ENCODE measurements around the gene OTUD5. TPM values are rescaled to one million over a fixed set of nuclear protein-coding genes. Genes with fewer than 3 reads are reported as not detected.
"Not testable (repeated sequence)": the region's sequence is repeated elsewhere in the genome, so short reads cannot be mapped to it uniquely, and the experiment has no call there.

Gene OTUD5
- total RNA-seq, 1 donor from 2014 or later: 29.4 TPM

GRCh38 chrX:48910926-48911411 is 46.4 kb downstream of the OTUD5 start:
- peak; percentile 3 for DNase-seq

GRCh38 chrX:48909703-48910294 is 47.6 kb downstream of the OTUD5 start:
- DNase-seq: no peak

DNA sequence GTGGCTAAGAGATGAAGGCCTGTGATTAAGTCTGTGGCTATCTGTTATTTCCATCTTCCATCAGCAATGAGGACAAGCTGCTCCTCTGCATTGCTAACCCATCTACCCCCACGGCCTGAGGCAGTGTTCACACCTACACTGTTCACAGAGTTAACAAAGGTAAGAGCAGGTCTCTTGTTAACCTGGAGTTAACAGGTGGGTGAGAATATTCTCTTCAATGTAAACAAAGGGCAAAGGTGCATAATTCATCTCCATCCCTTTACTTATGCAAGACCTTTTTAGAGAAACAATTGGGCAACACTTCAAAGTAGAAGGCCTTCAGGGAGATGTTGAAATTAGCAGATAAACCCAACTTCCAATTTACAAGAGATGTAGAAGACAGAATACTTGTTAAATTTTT is 48.8 kb downstream of the OTUD5 start:
- no peak for DNase-seq

DNA sequence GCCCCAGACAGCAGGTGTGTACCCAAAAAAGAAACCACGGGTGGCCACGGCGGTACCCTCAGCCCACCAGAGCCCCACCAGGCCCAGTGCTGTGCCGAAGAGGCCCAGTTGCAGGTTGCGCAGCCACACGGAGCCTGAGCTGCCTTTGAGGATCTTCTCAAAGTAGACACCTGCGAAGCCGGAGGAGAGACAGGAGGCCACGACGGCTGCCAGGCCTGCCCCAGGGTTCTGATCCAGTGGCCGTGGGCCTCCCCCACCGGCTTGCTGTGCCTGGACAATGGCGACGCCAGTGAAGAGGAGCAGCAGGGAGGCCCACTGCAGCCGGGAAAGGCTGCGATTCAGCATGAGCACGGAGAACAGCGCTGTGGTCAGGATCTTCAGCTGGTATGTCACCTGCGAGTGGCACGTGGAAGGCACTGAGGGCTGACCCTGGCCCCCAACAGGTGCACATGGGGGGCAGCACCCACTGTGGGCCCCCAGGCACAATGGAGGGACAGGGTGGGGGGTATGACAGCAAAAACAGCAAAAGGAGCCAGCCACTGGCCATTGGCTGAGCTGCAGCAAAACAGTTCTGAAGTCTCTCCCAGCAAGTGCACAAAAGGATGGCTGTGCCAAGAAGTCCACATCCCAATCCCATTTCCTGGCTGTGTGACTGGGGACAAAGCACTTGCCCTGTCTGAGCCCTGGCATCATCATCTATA is 52.2 kb downstream of the OTUD5 start:
- no peak for DNase-seq

DNA sequence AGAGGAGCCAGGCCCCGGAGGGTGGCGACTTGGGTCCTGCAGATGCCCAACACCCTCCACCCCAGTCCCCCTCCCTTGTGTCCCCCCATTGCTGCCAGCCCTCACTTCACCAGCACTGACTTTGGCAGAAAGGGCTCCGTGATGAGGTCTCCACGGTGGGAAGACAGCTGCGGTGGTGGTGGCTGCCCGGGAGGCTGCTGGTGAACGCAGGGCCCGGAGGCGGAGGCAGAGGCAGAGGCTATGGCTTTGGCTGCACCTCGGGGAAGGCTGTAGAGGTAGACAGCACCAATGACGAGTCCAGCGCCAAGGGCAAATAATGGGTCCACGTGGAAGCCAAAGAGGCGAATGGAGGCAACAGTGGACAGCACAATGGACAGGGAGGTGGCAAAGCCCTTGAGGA is 52.8 kb downstream of the OTUD5 start:
- DNase-seq: no peak

DNA sequence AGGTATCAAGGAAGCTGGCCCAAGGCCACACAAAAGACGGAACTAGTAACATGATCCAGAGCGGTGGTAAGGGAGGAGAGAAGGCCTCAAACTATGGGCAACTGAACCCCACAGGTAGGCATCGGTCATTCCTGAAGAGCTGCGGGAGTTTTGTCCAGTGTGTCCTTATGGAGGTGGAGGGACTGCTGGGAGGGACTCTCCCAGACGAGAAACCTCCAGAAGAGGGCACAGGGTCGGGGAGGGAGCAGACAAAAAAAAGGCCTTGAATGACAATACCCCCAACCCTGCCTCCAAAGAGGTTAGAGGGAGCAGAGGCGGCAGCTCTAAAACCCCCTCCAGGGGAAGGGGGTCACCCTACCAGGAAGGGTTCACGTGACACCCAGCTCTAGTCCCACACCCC is 53.2 kb downstream of the OTUD5 start:
- no peak for DNase-seq

- DNase-seq: no peak
Observed at GRCh38 chrX:48903290-48903689, 54.1 kb downstream of the OTUD5 start.

DNA sequence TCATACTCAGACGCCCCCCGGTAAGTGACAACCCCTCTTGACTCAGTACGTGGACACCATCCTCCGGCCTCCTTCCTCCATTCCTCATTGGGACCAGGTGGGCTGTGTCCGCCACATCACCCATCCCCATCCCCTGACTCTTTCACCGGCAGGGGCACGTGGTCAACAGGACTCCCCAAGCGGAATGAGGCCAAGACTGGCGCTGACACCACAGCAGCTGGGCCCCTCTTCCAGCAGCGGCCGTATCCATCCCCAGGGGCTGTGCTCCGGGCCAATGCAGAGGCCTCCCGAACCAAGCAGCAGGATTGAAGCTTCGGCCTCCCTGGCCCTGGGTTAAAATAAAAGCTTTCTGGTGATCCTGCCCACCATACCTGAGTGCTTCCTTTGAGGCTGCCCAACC is 54.6 kb downstream of the OTUD5 start:
- no peak for DNase-seq

- DNase-seq: no peak
Observed at GRCh38 chrX:48902135-48902534, 55.3 kb downstream of the OTUD5 start.

DNA sequence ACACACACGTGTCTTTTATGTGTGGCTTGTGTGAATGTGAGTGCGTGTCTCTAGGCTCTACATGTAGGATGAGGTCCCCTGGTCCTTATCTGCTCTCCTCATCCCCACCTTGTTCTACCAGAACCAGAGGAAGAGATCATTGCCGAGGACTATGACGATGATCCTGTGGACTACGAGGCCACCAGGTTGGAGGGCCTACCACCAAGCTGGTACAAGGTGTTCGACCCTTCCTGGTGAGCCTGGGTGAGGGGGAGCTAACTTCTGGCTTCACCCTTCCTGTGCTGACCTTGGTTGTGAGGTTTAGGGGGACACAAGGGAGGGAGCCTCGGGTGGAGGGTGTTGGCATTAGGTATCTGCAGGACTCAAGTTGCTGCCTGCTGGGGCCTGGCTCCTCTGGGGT is 56.3 kb downstream of the OTUD5 start:
- DNase-seq: no peak

GRCh38 chrX:48899078-48899410 is 58.4 kb downstream of the OTUD5 start:
- DNase-seq: no peak

DNA sequence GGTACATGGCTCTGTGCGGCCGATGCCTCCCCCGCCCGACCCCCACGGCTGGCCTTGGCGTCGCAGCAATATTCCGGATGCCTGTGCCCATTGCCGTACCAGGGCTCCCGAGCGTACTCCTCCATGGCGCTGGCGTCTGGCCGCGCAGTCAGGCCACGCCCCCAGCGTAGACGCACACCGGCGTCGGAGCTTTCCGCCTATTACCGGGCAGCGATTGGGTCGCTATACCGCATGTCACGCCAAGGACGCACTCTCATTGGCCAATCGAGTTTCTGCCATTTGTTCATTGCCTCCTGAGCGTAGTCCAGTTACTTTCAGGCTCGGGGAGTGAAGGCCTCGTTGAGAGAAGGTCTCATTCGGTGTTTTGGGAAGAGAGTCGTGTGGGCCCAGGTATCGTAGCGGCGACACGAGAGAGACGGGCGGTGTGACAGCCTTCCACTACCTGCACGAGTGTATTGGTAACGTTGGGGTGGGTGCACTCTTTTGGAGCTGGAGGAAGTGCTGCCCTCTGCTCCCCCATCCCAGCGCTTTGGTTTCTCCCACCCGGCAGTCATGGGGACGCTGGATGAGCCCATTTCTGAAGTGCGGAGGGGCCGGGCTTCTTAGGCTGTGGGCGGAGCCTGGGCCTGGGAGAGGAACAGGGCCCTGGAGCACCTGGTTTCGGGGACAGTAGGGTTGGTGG is 59.6 kb downstream of the OTUD5 start, which contains the start of the genes PQBP1 and TIMM17B:
PQBP1 (plus strand) TSS at position 306 of the 682 bp plus-strand sequence. CDS start 580 bp downstream, outside the sequence.
TIMM17B (minus strand) TSS at position 144 of the 682 bp plus-strand sequence; CDS start at position 125, 19 bp downstream.
- peak; percentile 96 for DNase-seq

GRCh38 chrX:48897157-48897624 is 60.2 kb downstream of the OTUD5 start:
- peak; percentile 84 for DNase-seq

GRCh38 chrX:48896611-48897011 is 60.8 kb downstream of the OTUD5 start:
- DNase-seq: peak; percentile 38

- DNase-seq: no peak
Observed at GRCh38 chrX:48894891-48895290, 62.5 kb downstream of the OTUD5 start.

- DNase-seq: no peak
Observed at GRCh38 chrX:48893556-48894348, 63.7 kb downstream of the OTUD5 start.

DNA sequence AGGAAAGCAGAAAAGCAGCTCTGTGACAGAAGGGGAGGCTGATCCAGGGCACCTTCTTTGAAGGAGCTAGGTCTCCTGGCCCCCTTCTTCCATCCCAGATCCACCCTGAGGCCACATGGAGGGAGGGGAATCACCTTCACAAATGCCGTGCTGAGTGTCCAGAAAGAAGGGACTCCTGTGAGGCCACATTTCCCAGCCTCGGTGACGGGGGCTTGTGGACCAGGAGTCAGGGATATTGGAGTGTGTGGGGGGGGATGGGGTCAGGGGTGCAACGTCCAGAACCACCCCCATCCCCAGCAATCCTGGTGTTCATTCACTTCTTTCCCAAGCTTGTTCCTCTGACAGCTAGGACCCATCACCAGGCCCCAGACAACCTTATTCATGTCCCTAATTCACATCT is 64.5 kb downstream of the OTUD5 start:
- no peak for DNase-seq

GRCh38 chrX:48891402-48892288 is 65.8 kb downstream of the OTUD5 start:
- peak; percentile 77 for DNase-seq

- peak; percentile 5 for DNase-seq
Observed at GRCh38 chrX:48890934-48891401, 66.4 kb downstream of the OTUD5 start.

GRCh38 chrX:48890296-48890925 is 67.0 kb downstream of the OTUD5 start:
- no peak for DNase-seq

GRCh38 chrX:48886586-48886985 is 70.8 kb downstream of the OTUD5 start:
- DNase-seq: not testable (repeated sequence)
